Adipose tissue (tissue), 3 donors: ENCODE data around the gene LINC00305. TPM values are rescaled to one million over a fixed set of nuclear protein-coding genes. Genes with fewer than 3 reads are reported as not detected.

Source experiments
- H3K27ac ChIP-seq: one replicate; pipeline ENCODE4 v1.5.1; 2013; ENCODE audit warnings: low read depth, low read length
- WGBS, 3 donors: extraction: QIAGEN DNeasy Blood & Tissue Kit; methylation state at CpG; one replicate each; pipeline ENCODE4 v1.1.7; 2013; 5-methylcytosine and 5-hydroxymethylcytosine counted together
- polyA plus RNA-seq, 3 donors: library from polyadenylated mRNA; stranded (reverse); fragments of 200-250 nt; gene quantifications; one replicate each; pipeline ENCODE4 v1.2.3, GENCODE V29; 2013
- donor health status: healthy with polysubstance abuse.
- donor health status: Bipolar disorder and iron deficiency.
- donor health status: healthy.

LINC00305 gene
- polyA plus RNA-seq, 3 donors: not detected

DNA sequence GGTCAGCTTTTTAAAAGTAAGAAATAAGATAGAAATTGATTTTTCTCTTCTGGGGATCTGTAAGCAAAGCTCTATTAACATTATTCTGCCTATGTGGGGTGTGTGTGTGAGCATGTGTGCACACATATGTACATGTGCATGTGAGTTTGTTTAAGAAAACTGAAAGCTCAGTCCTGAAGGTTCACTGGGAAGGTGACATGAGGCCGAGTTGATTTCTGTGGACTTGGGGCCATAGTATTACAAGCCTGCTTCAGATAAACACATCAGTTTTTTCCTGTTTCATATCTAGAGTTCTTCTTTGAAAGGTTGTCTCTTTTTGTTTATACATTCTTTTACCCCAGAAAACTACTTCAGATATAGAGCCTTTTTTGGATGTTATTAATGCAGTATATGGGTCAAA lies 95.6 kb downstream of the LINC00305 start:
- 43 to 54% (median 52%) methylated on average over 1 of the region's 1 CpG for WGBS, 3 donors
- no peak overlapping the region for H3K27ac ChIP-seq

GRCh38 chr18:64052772-64053171 lies 96.1 kb downstream of the LINC00305 start:
- H3K27ac ChIP-seq: no peak overlapping the region
- 45 to 69% (median 61%) methylated on average over 2 of the region's 2 CpGs for WGBS, 3 donors

- H3K27ac ChIP-seq: no peak overlapping the region
- WGBS, 3 donors: 35 to 79% (median 63%) methylated on average over 5 of the region's 5 CpGs
These were observed 104.3 kb downstream of the LINC00305 start for GRCh38 chr18:64044616-64045015.

GRCh38 chr18:64042728-64043358 lies 106.0 kb downstream of the LINC00305 start:
- 94 to 97% (median 97%) methylated on average over 23 to 24 of the region's 24 CpGs for WGBS, 3 donors
- no peak overlapping the region for H3K27ac ChIP-seq

GRCh38 chr18:64037812-64038414 lies 111.0 kb downstream of the LINC00305 start:
- 19 to 26% (median 23%) methylated on average over 3 of the region's 3 CpGs for WGBS, 3 donors
- no peak overlapping the region for H3K27ac ChIP-seq

DNA sequence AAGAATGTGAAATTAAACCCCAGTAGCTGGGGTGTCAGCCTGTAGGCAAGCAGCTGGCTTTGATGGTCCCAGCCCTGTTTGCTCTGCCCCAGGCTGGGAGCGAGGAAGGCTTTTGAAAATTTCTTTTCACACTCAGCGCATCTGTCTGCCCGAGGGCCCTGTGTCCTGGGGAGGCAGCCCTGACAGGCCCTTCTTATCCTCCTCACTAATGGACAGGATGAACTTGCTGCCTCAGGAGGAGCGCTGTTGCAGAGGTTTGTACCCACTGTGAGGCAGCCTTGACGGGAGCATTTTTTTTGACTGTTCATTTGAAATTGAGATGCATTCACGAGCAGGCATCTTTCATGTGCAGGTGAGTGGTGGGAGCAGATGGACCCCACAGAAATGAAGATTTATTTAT lies 116.6 kb downstream of the LINC00305 start:
- WGBS, 3 donors: 65 to 73% (median 67%) methylated on average over 6 of the region's 6 CpGs

GRCh38 chr18:64031411-64031810 lies 117.5 kb downstream of the LINC00305 start:
- WGBS, 3 donors: 80 to 91% (median 82%) methylated on average over 3 of the region's 3 CpGs

More for the DNA sequence above, 116.6 kb downstream of the LINC00305 start:
- no peak overlapping the region for H3K27ac ChIP-seq

More at GRCh38 chr18:64031411-64031810, 117.5 kb downstream of the LINC00305 start:
- H3K27ac ChIP-seq: no peak overlapping the region

Other genes starting within 250 kb of the LINC00305 start
- under 1 TPM in 2 of 3 donors, not detected in 1; 0.27 to 0.90 TPM for gene SERPINB10, start 241.1 kb downstream of the LINC00305 start, polyA plus RNA-seq
- gene HMSD, start 199.8 kb downstream of the LINC00305 start, polyA plus RNA-seq: under 1 TPM; 0.03 to 0.22 (median 0.07) TPM
- gene SERPINB8, start 179.0 kb downstream of the LINC00305 start, polyA plus RNA-seq: 10 to 100 TPM in 1 of 3 donors, 1 to 10 TPM in 2; 3.0 to 14.8 (median 6.6) TPM